Lung (tissue), 12 donors: ENCODE results near the gene PTK6. TPM values are rescaled to one million over a fixed set of nuclear protein-coding genes. Genes with fewer than 3 reads are reported as not detected.

Experiments used
- ATAC-seq: fragments of 200-7000 bp; cut with Tn5 transposase; one replicate; pipeline ENCODE4 v1.9.1; 2020; ENCODE audit warnings: moderate number of reproducible peaks; ENCODE audit not compliant: insufficient read depth, low FRiP score
- DNase-seq, 3 donors: peaks; one replicate each; pipeline ENCODE4 v3.0.0-alpha.2; 2013 to 2017
- H3K27ac ChIP-seq, 2 donors: one replicate each; pipeline ENCODE4 v1.5.1; 2013; ENCODE audit warnings: mild to moderate bottlenecking in 2 of 2, moderate library complexity in 2 of 2, control low read depth in 1 of 2, inconsistent platforms in 1 of 2, low read depth in 1 of 2, low read length in 1 of 2
- H3K27me3 ChIP-seq, 3 donors: one replicate each; pipeline ENCODE4 v1.5.1; 2013; ENCODE audit warnings: low read length in 2 of 3; ENCODE audit not compliant: control insufficient read depth in 3 of 3, insufficient read depth in 3 of 3
- H3K36me3 ChIP-seq, 4 donors: one replicate each; pipeline ENCODE4 v1.5.1; 2013; ENCODE audit warnings: low read length in 4 of 4, mild to moderate bottlenecking in 1 of 4, moderate library complexity in 1 of 4; ENCODE audit not compliant: control insufficient read depth in 4 of 4, insufficient read depth in 4 of 4
- H3K4me1 ChIP-seq, 5 donors: one replicate each; pipeline ENCODE4 v1.5.1; 2013; ENCODE audit warnings: low read length in 5 of 5, mild to moderate bottlenecking in 2 of 5, moderate library complexity in 1 of 5; ENCODE audit not compliant: control insufficient read depth in 5 of 5, insufficient read depth in 5 of 5
- H3K4me3 ChIP-seq: one replicate; pipeline ENCODE4 v1.5.1; 2013; ENCODE audit warnings: mild to moderate bottlenecking, control low read depth, moderate library complexity
- H3K9ac ChIP-seq, 2 donors: one replicate each; pipeline ENCODE4 v1.5.1; 2013; ENCODE audit warnings: low read length in 2 of 2, control low read depth in 1 of 2; ENCODE audit not compliant: insufficient read depth in 1 of 2
- H3K9me3 ChIP-seq, 4 donors: one replicate each; pipeline ENCODE4 v1.5.1; 2013; ENCODE audit warnings: low read length in 3 of 4, mild to moderate bottlenecking in 1 of 4, moderate library complexity in 1 of 4; ENCODE audit not compliant: control insufficient read depth in 4 of 4, insufficient read depth in 3 of 4
- WGBS, 2 donors: extraction: QIAGEN DNeasy Blood & Tissue Kit; methylation state at CpG; one replicate each; pipeline ENCODE4 v1.1.7; 2013; 5-methylcytosine and 5-hydroxymethylcytosine counted together
- polyA plus RNA-seq, 2 donors: library from polyadenylated mRNA; stranded (reverse); fragments of 200-250 nt; gene quantifications; one replicate each; pipeline ENCODE4 v1.2.1, GENCODE V29; 2013
- total RNA-seq, 2 donors: library from RNA; depleted of rRNA in 1 of 2; stranded (reverse); fragments of >200 nt in 1 of 2; gene quantifications; one replicate each; pipeline ENCODE4 v1.2.1, GENCODE V29; 2014 to 2021
- TF ChIP-seq, protein P1 (sequence below): IDR thresholded peaks from 2 replicates; pipeline ENCODE4 v1.5.1; 2012; ENCODE audit warnings: mild to moderate bottlenecking; ENCODE audit errors: control extremely low read depth, extremely low read depth
- donor health status: control.
- donor health status: control.
- donor health status: Bipolar disorder and iron deficiency.
- donor health status: healthy.
- donor health status: DM: yes; HTN: yes; CAD: no.

The PTK6 gene
- total and polyA plus RNA-seq, 4 donors = 0.34 to 5.1 (median 3.7) TPM

DNA sequence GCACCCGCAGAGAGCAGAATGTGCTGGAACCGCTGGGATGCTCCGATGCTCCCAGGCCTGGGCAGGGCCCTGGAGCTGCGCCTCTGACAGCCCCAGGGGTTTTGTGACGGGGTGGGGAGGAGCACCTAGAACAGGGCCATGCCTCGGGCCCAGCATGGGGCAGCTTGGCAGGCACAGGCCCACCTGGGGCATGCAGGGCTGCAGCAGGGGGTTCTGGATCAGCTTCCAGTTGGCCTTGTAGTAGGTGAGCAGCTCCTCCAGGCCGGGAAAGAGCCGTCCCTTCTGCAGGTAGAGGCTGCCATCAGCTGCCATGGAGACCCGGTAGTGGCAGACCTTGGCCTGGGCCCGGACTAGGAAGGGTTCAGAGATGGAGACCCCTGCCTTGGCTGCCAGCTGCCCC, 6.0 kb upstream of the PTK6 start:
- WGBS, 2 donors = 87 to 89% methylated on average over 10 of the region's 10 CpGs
- DNase-seq (no peak), ATAC-seq (no peak)
- peaks cover 0 to 16% (median 3%) of the 10 kb centered on the region in 3 donors for H3K27me3 ChIP-seq
- no peak overlapping the region for H3K27ac ChIP-seq
- H3K36me3 ChIP-seq = no peaks in the 10 kb centered on the region
- TF ChIP-seq, protein P1, sequence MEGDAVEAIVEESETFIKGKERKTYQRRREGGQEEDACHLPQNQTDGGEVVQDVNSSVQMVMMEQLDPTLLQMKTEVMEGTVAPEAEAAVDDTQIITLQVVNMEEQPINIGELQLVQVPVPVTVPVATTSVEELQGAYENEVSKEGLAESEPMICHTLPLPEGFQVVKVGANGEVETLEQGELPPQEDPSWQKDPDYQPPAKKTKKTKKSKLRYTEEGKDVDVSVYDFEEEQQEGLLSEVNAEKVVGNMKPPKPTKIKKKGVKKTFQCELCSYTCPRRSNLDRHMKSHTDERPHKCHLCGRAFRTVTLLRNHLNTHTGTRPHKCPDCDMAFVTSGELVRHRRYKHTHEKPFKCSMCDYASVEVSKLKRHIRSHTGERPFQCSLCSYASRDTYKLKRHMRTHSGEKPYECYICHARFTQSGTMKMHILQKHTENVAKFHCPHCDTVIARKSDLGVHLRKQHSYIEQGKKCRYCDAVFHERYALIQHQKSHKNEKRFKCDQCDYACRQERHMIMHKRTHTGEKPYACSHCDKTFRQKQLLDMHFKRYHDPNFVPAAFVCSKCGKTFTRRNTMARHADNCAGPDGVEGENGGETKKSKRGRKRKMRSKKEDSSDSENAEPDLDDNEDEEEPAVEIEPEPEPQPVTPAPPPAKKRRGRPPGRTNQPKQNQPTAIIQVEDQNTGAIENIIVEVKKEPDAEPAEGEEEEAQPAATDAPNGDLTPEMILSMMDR = no peak
- no peaks in the 10 kb centered on the region for H3K9me3 ChIP-seq
- no peak overlapping the region for H3K4me3 ChIP-seq
- H3K4me1 ChIP-seq = no peaks in the 10 kb centered on the region
- H3K9ac ChIP-seq = no peak overlapping the region

GRCh38 chr20:63542696-63543095, 5.5 kb upstream of the PTK6 start:
- no peak overlapping the region for H3K4me3 ChIP-seq
- H3K9me3 ChIP-seq = no peaks in the 10 kb centered on the region
- no peak overlapping the region for H3K9ac ChIP-seq
- DNase-seq (no peak), ATAC-seq (no peak)
- H3K4me1 ChIP-seq = no peaks in the 10 kb centered on the region
- 88 to 89% methylated on average over 10 of the region's 10 CpGs for WGBS, 2 donors
- TF ChIP-seq, protein P1 = no peak
- H3K27me3 ChIP-seq = peaks cover 0 to 12% (median 0%) of the 10 kb centered on the region in 3 donors
- no peak overlapping the region for H3K27ac ChIP-seq
- no peaks in the 10 kb centered on the region for H3K36me3 ChIP-seq

DNA sequence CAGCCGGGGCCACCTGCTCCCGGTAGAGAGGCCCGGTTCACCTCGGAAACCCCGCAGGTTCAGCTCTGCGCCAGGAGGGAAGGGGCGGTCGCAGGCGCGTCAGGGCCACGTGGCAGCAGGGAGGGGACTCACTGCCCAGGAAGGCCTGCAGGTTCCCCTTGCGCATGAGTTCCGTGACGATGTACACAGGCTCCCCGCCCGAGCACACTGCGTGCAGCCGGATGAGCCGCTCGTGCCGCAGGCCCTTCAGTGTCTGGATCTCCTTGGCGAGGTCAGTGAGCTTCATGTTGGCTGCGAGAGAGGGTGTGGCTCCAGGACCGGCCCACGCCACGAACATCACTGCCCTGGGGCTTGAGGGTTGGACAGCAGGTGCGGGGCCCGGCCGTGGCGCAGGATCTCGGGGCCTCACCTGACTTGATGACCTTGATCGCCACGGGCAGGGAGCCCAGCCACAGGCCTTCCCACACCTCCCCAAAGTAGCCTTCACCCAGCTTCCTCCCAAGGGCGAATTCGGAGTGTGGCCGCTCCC, 4.9 kb upstream of the PTK6 start:
- H3K36me3 ChIP-seq = no peaks in the 10 kb centered on the region
- 84 to 93% methylated on average over 35 to 36 of the region's 36 CpGs for WGBS, 2 donors
- H3K4me3 ChIP-seq = no peak overlapping the region
- peaks cover 0 to 12% (median 0%) of the 10 kb centered on the region in 3 donors for H3K27me3 ChIP-seq
- no peak overlapping the region for H3K9ac ChIP-seq
- DNase-seq (no peak), ATAC-seq (no peak)
- H3K9me3 ChIP-seq = no peaks in the 10 kb centered on the region
- H3K27ac ChIP-seq = no peak overlapping the region
- TF ChIP-seq, protein P1 = no peak
- H3K4me1 ChIP-seq = no peaks in the 10 kb centered on the region

DNA sequence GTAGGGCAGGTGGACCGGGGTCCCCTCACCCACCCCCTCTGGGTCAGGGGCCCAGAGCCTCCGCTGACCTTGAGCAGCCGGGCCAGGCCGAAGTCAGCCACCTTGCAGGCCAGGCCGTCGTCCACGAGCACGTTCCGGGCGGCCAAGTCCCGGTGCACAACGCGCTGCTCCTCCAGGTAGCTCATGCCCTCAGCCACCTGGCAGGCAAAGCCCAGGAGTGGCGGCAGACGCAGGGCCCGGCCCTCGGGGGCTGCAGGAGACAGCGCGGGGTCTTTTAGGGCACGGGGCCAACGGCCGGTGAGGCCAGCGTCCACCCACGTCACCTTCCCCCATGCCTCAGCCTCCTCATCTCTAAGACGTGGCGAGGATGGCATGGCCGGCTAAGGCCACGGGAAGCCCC, 4.2 kb upstream of the PTK6 start:
- H3K9me3 ChIP-seq = no peaks in the 10 kb centered on the region
- ATAC-seq (no peak), DNase-seq (no peak)
- 92 to 94% methylated on average over 26 to 28 of the region's 28 CpGs for WGBS, 2 donors
- H3K4me1 ChIP-seq = peaks cover 0 to 2% (median 0%) of the 10 kb centered on the region in 5 donors
- H3K27me3 ChIP-seq = peaks cover 0 to 7% (median 0%) of the 10 kb centered on the region in 3 donors
- H3K9ac ChIP-seq = no peak overlapping the region
- H3K36me3 ChIP-seq = no peaks in the 10 kb centered on the region
- TF ChIP-seq, protein P1 = no peak
- H3K27ac ChIP-seq = no peak overlapping the region
- H3K4me3 ChIP-seq = no peak overlapping the region
